CD4-positive, alpha-beta T cell treated with Interferon gamma for 1 hour (primary cell): Measurements from ENCODE around the gene STX8.

Experiments used
- DNase-seq: peaks from one replicate; pipeline ENCODE4 v3.0.0-alpha.2; 2020

STX8 gene

GRCh38 chr17:9219631-9220397 lies 355.8 kb downstream of the STX8 start:
- no peak for DNase-seq

GRCh38 chr17:9218911-9219310 lies 356.7 kb downstream of the STX8 start:
- DNase-seq, result no peak

GRCh38 chr17:9218064-9218635 lies 357.5 kb downstream of the STX8 start:
- DNase-seq, result no peak

GRCh38 chr17:9217151-9218056 lies 358.2 kb downstream of the STX8 start:
- no peak for DNase-seq

- DNase-seq, result no peak
These were observed 360.2 kb downstream of the STX8 start for GRCh38 chr17:9215465-9215864.

GRCh38 chr17:9213303-9213640 lies 362.3 kb downstream of the STX8 start:
- no peak for DNase-seq

GRCh38 chr17:9212376-9213302 lies 363.0 kb downstream of the STX8 start:
- DNase-seq, result no peak

GRCh38 chr17:9211133-9211765 lies 364.4 kb downstream of the STX8 start:
- DNase-seq, result no peak

- no peak for DNase-seq
These were observed 365.7 kb downstream of the STX8 start for GRCh38 chr17:9209781-9210370.

GRCh38 chr17:9209347-9209746 lies 366.3 kb downstream of the STX8 start:
- DNase-seq, result no peak

- no peak for DNase-seq
These were observed 367.1 kb downstream of the STX8 start for GRCh38 chr17:9208381-9209105.

GRCh38 chr17:9206741-9207332 lies 368.8 kb downstream of the STX8 start:
- DNase-seq, result no peak

GRCh38 chr17:9206410-9206703 lies 369.3 kb downstream of the STX8 start:
- DNase-seq, result no peak

- DNase-seq, result no peak
These were observed 369.9 kb downstream of the STX8 start for GRCh38 chr17:9205520-9206409.

- DNase-seq, result no peak
These were observed 370.8 kb downstream of the STX8 start for GRCh38 chr17:9204637-9205329.

- no peak for DNase-seq
These were observed 371.7 kb downstream of the STX8 start for GRCh38 chr17:9203771-9204425.

- no peak for DNase-seq
These were observed 373.1 kb downstream of the STX8 start for GRCh38 chr17:9202532-9202931.

GRCh38 chr17:9200699-9201359 lies 374.8 kb downstream of the STX8 start:
- DNase-seq, result no peak
